Mesodermal cell (in vitro differentiated cells): ENCODE results near the gene CD52.

ENCODE experiments used
- H3K27ac ChIP-seq: 2 replicates; pipeline ENCODE4 v1.7.0; 2013; ENCODE audit warnings: mild to moderate bottlenecking, low read depth, low read length, moderate library complexity; ENCODE audit not compliant: severe bottlenecking
- H3K36me3 ChIP-seq: 2 replicates; pipeline ENCODE4 v1.7.1; 2013; ENCODE audit warnings: mild to moderate bottlenecking, low read length, moderate library complexity; ENCODE audit not compliant: control insufficient read depth, insufficient read depth
- H3K4me1 ChIP-seq: one replicate; pipeline ENCODE4 v1.7.1; 2013; ENCODE audit warnings: mild to moderate bottlenecking, low read length; ENCODE audit not compliant: insufficient read depth, control insufficient read depth, poor library complexity, severe bottlenecking
- H3K4me3 ChIP-seq: 2 replicates; pipeline ENCODE4 v1.7.0; 2013; ENCODE audit warnings: low read length, control low read depth, mild to moderate bottlenecking; ENCODE audit not compliant: insufficient read depth, poor library complexity, severe bottlenecking; ENCODE audit errors: extremely low read depth
- H3K9me3 ChIP-seq: 2 replicates; pipeline ENCODE4 v1.7.1; 2013; ENCODE audit warnings: mild to moderate bottlenecking, low read length, moderate library complexity; ENCODE audit not compliant: control insufficient read depth
- WGBS, 2 experiments: methylation state at CpG; one replicate each; pipeline ENCODE4 v1.1.5; 2013; ENCODE audit warnings: missing lambda C conversion rate in 2 of 2; ENCODE audit not compliant: insufficient coverage in 2 of 2; 5-methylcytosine and 5-hydroxymethylcytosine counted together

The CD52 gene

DNA sequence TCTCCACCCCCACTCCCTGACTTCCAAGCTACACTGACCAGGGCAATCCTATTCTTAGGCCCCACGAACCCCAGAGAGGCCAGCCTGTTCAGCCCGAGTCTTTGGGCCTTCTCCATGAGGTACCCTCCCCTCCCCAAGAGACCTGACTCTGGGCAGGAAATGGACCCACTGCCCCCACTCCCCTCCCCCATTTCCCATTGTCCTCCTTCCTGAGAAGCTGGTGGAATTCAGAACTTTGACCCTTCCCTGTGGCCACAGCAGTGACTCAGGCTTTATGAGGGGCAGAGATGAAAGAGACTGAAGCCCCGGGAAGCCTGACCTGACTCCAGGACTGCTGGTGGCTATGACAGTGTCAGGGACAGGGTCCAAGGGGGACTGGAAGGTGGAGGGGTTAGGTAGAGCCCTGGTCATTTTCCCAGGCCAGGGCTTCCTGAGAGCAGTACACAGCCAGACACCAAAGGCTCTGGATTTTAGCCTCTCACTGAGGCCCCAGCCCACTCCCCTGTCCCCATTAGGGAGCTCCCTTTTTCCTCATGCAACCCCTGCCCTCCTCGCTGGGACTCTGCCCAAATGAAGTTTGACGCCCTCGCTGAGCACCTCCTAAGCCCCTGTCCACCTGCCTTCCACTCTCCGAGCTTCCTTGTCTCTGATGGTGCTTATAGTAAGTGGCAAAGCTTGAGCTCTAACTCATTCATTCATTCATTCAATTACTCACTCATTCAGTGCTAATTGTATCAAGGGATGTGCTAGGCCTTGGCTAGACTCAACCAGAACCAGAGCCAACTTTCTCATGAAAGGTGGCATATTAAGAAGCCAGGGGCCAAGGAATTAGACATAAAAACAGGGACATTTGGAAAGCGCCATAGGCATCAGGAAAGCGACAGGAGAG is 33.2 kb downstream of the CD52 start:
- Histone ChIP-seq H3K9me3 (no peaks in the 10 kb centered on the region), H3K27ac (peak overlapping the region; percentile 96), H3K36me3 (no peaks in the 10 kb centered on the region), H3K4me3 (no peak overlapping the region), H3K4me1 (peaks cover 29% of the 10 kb centered on the region)
- 47 to 70% methylated on average over 5 to 8 of the region's 9 CpGs for WGBS, 2 experiments

DNA sequence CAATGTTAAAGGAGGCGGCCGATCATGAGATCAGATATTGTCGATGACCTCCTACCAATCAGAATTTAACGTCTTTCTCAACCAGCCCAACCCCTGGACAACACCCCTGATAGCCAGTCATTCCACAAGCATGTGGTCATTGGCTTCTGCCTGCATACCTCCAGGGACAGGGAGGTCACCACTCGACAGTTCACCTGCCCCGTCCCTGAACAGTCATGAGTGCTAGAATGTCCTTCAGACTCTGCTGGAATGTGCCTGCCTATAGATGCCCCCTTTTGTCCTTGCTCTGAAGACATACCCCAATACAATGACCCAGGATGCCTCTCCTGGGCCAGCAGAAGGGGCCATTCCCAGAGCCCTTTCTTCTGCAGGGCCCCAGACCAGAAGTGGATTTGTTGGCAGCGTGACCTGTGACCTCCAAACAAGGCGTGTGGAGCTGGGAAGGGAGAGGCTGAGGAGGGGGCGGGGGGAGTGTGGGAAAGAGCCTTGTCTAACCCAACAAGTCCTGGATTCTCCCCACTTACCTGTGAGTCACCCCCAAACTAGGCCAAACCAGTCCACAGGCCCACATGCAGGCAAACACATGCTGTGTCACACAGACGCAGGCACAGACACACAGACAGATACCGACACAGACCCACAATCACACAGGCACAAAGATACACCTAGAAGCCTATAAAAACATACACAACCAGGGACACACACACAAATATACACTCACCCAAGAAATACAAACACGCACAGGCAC is 34.0 kb downstream of the CD52 start:
- Histone ChIP-seq H3K4me1 (peaks cover 29% of the 10 kb centered on the region), H3K27ac (peak overlapping the region; percentile 96), H3K4me3 (no peak overlapping the region), H3K36me3 (no peaks in the 10 kb centered on the region), H3K9me3 (no peaks in the 10 kb centered on the region)
- WGBS, 2 experiments = 78 to 83% methylated on average over 9 to 10 of the region's 12 CpGs

DNA sequence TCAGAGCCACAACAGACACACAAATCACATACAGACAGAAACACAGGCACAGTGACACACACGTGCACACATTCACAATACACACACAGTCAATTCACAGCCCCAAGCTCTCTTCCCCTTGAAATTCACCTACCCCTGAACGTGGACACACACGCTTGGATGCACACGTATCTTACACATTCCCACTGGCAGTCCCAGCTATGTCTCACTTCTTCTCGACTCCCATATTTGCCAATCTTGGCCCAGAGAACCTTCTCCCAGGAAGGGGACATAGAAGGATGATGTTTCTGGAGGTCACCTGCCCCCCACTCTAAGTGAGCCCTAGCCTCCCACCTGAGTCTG is 34.6 kb downstream of the CD52 start:
- 78 to 95% methylated on average over 4 to 5 of the region's 5 CpGs for WGBS, 2 experiments
- Histone ChIP-seq H3K4me1 (peaks cover 29% of the 10 kb centered on the region), H3K27ac (peak overlapping the region; percentile 96)

DNA sequence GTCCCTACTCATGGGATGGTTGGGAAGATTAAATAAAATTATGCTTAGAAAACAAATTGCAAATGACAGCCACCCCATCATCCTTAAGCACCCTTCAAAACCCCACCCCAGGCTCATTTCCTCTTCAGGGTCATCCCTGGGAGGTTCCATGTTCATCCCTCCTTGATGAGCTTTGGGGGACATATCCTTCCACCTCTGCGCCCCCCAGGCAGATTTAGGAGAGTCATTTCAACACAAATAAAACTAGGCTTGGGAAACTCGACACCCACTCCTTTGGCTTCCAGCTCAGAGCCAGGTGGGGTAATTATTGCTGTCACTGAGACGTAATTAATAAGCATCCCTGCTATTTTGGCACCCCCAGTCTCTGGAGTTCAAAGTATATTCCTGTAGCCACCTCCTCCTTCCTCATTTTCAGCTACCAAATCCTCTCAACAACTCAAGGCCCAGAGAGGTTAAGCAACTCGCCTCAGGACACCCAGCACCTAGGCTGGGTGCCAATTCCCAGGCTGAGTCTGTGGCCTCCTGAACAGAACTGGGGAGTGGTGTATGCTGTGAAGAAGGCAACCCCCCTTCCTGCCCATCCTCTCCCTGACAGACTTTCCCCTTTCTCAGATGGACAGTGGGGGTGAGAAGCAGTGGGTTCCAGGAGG is 35.6 kb downstream of the CD52 start:
- 85 to 100% methylated on average over 2 of the region's 4 CpGs for WGBS, 2 experiments
- H3K4me1 ChIP-seq = peaks cover 29% of the 10 kb centered on the region
- no peaks in the 10 kb centered on the region for H3K36me3 ChIP-seq
- no peaks in the 10 kb centered on the region for H3K9me3 ChIP-seq
- no peak overlapping the region for H3K27ac ChIP-seq
- no peak overlapping the region for H3K4me3 ChIP-seq

More for the DNA sequence above, 34.6 kb downstream of the CD52 start:
- no peak overlapping the region for H3K4me3 ChIP-seq
- H3K9me3 ChIP-seq = no peaks in the 10 kb centered on the region
- no peaks in the 10 kb centered on the region for H3K36me3 ChIP-seq

GRCh38 chr1:26353976-26354820 is 36.4 kb downstream of the CD52 start, which contains the start of gene CRYBG2:
CRYBG2 (minus strand) TSS chr1:26354130; CDS start chr1:26346657, 7,473 bp downstream.
- Histone ChIP-seq H3K4me1 (peaks cover 28% of the 10 kb centered on the region), H3K4me3 (no peak within 1 kb of the TSS), H3K36me3 (no peaks in the 10 kb centered on the region), H3K27ac (no peak within 1 kb of the TSS), H3K9me3 (no peaks in the 10 kb centered on the region)
- WGBS, 2 experiments = 92 to 98% methylated on average over 17 to 21 of the region's 21 CpGs

DNA sequence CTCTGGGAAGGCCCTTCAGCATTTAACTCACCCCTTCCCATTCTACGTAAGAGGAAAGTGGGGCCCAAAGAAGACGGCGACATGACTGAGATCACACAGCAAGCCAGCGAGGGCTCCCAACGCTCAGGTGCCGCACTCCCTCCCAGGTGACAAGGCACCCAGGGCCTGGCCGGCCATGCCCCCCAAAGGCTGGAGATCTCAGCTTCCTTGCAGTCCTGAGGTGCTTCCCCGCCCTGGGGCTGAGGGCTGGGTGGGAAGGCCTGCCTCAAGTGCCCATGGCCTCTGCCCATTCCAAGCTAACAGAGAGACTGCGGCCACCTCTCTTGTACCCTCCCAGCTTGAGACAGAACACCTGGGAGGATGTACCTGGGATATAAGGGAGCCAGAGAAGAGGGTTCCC is 37.2 kb downstream of the CD52 start:
- 91 to 96% methylated on average over 7 to 8 of the region's 9 CpGs for WGBS, 2 experiments
- H3K9me3 ChIP-seq = no peaks in the 10 kb centered on the region

DNA sequence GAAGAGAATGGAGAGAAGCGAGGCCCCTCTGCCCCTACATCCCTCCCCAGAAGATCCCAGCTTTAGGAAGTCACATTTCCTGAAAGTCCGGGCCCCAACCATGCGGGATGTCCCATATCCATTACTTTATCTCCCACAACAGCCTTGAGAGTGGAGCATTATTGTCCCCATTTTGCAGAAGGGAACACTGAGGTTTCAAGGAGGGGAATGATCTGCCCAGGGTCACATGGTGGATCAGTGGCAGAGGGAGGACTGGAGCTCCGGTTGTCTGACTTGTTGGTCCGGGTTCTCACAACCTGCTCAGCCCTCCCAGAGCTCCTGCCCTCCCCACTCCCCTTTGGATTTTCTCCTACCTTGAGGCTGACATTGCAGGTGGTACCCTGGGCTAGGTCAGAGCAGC is 38.3 kb downstream of the CD52 start:
- Histone ChIP-seq H3K4me1 (peaks cover 19% of the 10 kb centered on the region), H3K27ac (no peak overlapping the region), H3K36me3 (no peaks in the 10 kb centered on the region), H3K9me3 (no peaks in the 10 kb centered on the region), H3K4me3 (no peak overlapping the region)
- 100% methylated on average over 3 of the region's 5 CpGs for WGBS, 2 experiments

More for the DNA sequence above, 37.2 kb downstream of the CD52 start:
- Histone ChIP-seq H3K4me1 (peaks cover 23% of the 10 kb centered on the region), H3K27ac (no peak overlapping the region), H3K4me3 (no peak overlapping the region), H3K36me3 (no peaks in the 10 kb centered on the region)

DNA sequence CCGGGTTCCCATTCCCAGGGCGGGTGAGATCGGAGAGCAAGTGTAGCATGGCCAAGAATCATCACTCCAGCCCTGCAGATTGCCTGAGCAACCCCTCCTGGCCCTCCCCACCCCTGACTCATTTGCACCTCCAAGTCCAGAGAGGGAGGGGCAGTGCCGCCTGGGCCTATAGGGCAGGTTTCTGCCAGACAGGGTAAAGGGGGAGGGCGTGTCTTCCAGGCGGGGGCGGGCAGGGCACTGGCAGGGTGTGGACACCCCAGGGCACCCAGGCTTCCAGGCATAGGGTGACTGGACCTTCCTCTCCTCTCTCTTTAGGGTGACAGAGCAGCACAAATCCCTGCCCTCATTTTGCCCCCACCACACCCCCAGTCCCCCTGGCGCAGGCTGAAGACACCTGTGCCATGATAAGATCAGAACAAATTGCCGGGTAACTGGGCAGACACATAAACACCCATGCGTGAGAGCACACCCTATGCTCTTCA is 39.4 kb downstream of the CD52 start:
- H3K36me3 ChIP-seq = no peaks in the 10 kb centered on the region
- no peak overlapping the region for H3K4me3 ChIP-seq
- no peak overlapping the region for H3K27ac ChIP-seq
- WGBS, 2 experiments = 83 to 94% methylated on average over 6 to 7 of the region's 10 CpGs
- H3K9me3 ChIP-seq = no peaks in the 10 kb centered on the region
- peaks cover 9% of the 10 kb centered on the region for H3K4me1 ChIP-seq

- Histone ChIP-seq H3K9me3 (no peaks in the 10 kb centered on the region), H3K4me3 (no peak overlapping the region), H3K27ac (no peak overlapping the region), H3K4me1 (peaks cover 8% of the 10 kb centered on the region), H3K36me3 (no peaks in the 10 kb centered on the region)
- WGBS, 2 experiments = 63 to 69% methylated on average over 12 to 14 of the region's 15 CpGs
Measured at GRCh38 chr1:26358411-26359384, 40.9 kb downstream of the CD52 start.
